ENCODE results near the gene DEXI.

Gene DEXI

DNA sequence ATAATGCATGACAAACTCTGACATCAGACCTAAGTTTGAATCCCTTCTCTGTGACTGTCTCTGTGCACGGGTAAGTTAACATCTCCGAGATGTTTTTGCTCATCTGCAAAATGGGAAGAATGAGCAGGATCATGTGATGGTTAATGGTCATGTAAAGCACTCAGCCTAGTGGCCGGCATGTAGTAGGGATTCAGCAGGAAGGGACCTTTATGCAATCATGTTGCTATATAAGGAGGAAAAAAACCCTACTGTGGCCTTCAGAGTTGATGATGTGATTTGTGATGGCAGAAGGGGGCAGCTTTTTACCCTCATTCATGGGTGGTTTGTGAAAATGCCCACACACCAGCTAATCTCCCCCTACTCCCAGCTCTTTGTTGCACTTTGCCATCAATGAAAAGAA is 26.2 kb upstream of the DEXI start:
- no peak for DNase-seq

DNA sequence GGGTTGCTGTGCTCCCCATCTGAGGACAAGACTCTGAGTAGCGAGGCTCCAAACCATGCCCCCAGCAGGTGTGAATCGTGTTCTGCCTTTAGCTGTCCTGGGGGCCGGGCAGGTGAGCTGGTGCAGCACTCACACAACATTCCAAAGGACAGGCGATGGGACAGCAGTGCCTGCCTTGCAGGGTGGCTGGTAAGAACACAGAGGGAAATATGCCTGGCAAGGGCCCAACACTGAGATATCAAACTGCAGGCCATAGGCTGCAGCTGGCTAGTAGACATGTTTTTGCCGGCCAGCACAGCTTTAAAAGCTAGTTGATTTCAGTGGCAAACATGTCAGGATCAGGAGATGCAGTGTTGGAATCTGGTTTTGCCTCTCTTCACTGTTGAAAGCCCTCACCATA is 25.7 kb upstream of the DEXI start:
- DNase-seq: no peak

GRCh38 chr16:10966559-10966958 is 24.3 kb upstream of the DEXI start:
- DNase-seq: peak; percentile 44

DNA sequence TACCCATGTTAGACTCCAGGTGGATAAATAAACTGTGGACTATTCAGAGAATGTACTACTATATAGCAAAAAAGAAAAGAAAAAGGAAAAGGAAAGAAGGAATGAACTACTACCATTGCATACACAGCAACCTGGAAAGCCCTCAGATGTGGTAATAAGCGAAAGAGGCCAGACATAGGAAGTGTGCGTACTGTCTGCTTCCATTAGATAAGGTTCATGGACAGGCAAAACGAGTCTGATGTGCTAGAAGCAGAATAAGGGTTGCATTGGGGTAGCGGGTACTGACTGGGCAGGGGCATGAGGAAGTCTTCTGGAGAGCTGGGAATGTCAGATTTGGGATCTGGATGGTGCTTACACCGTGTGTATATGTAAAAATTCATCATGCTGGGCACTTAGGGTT is 23.9 kb upstream of the DEXI start:
- no peak for DNase-seq

DNA sequence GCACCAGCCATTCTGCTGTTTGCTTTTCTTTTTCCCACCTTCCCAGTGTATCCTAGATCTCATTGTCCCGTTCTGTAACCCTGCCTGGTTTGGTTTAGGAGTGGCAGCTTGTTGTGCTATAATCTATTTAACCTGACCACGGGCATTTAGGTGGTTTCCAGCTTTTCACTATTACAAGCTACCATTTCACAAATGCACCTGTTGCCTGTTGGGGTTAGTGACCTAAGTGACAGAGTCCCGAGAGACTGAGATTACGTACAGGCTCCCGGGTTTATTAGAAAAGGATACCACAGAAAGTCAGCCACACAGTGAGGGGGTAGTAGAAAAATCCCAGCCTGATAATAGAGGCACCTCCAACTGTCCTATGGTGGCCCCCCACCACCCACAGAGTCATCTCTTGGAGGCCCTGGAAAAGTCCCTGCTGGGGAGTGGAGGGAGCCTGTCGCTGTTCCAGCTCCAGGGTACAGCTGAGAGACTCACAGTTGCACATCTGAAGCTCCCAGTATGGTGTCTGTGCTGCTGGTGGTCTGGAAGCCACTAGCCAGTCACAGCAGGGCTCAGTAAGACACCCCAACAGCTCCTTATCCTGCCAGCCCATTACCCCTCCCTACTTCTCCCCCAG is 23.3 kb upstream of the DEXI start:
- peak; percentile 55 for DNase-seq

GRCh38 chr16:10964891-10965326 is 22.6 kb upstream of the DEXI start:
- peak; percentile 79 for DNase-seq

- DNase-seq: peak; percentile 92
These were observed 22.0 kb upstream of the DEXI start for GRCh38 chr16:10964039-10964890.

DNA sequence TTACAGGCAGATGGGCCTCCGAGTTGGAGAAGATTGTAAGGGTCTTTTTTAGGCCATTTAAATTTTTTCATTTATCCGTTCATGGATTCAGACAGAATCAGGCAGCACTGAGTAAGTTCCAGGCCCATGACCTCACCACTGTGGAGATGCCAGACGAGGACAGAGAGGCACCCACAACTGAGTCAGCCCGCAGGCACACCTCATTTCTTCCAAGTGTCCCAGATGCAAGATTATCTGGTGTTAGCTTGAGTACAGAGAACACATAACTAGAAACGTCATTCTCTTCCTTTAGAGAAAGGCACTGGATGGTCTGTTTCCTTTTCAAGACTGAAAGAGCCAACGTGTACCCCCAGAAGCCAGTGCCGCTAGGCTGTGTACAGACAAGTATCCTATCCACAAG is 19.0 kb upstream of the DEXI start:
- DNase-seq: peak; percentile 51

DNA sequence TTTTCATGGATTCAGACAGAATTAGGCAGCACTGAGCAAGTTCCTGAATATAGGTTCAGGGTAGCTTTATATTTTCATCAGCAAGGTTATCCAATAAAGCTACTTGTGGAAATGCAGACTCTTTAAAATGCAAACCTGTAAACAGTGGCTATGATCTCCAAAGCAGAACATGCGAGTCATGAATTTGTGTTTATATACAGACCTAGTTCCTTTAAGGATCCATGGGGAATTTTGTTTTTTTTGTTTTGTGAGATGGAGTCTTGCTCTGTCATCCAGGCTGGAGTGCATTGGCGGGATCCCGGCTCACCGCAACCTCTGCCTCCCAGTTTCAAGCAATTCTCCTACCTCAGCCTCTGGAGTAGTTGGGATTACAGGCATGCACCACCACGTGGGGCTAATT is 16.9 kb upstream of the DEXI start:
- no peak for DNase-seq

DNA sequence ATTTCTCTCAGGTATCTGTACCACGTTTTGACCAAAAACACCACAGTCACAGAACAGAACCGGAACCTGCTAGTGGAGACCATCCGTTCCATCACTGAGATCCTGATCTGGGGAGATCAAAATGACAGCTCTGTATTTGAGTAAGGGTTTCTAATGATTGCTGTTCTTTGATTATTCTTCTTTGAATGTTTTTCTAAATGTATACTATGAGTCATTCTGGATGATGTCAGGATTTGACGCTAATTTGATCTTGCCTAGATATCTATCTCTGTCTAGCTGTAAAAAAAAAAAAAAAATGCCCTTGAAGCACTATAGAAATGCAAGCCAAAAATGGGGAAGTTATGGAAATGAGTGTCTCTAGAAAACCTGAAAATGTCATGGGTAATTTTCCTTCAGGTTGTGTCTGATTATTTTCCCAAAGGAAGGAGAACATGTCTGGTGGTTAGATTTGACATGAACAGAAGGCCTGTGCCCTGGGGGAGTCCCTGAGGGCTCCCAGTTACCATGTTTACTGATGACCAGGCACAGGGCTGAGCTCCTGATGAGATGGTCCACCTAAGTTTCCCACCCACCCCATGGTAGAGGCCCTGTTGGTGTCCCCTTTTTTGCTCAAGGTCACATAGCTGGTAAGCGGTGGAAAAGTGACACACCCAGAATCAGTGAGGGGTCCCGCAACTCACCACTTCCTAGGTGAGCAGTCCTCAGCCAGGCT is 15.7 kb upstream of the DEXI start:
- peak; percentile 52 for DNase-seq

DNA sequence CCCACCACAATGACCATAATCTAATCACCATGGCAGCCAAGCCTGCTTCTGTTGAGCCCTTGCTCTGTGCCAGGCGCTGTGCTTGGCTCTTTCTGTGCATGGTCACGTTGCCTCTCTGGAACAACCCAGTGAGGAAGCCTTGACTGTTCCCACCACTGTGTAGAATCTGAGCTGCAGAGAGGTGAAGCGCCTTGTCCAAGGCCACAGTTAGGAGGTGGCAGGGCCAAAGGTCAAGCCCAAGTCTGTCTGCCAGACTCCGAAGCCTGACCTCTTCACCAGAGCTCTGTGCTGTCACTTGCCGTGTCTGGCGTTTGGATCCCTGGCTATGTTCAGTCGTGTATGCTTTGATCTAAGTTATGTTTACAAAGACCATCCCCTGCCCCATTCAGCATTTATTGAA is 12.6 kb upstream of the DEXI start:
- DNase-seq: no peak

- no peak for DNase-seq
These were observed 8.8 kb upstream of the DEXI start for GRCh38 chr16:10951026-10951425.

GRCh38 chr16:10950393-10950792 is 8.1 kb upstream of the DEXI start:
- DNase-seq: no peak

DNA sequence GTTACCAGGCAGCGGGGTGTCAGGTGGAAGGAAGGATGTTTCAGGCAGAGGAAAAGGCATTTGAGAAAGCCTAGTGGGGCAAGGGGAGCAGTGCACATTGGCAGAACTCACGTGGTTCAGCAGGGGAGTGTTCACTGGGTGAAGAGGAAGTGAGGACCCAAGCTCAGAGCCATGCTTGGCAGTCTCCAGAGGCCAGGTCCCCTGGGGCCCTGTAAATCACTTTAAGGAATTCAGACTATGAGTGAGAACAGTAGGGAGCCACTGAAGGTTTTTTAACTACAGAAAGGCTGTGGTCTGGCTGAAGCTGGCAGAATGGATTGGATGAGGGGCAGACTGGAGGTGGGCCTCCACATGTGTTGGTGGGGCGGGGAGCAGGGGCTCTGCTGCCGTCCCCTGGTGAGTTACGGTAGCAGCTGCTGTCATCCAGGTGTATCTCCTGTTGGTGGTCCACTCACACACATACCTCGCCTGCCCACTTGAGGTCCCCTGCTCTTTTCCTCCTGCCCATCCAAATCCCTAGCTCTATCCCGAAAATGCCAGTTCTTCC is 7.2 kb upstream of the DEXI start:
- DNase-seq: peak; percentile 62

DNA sequence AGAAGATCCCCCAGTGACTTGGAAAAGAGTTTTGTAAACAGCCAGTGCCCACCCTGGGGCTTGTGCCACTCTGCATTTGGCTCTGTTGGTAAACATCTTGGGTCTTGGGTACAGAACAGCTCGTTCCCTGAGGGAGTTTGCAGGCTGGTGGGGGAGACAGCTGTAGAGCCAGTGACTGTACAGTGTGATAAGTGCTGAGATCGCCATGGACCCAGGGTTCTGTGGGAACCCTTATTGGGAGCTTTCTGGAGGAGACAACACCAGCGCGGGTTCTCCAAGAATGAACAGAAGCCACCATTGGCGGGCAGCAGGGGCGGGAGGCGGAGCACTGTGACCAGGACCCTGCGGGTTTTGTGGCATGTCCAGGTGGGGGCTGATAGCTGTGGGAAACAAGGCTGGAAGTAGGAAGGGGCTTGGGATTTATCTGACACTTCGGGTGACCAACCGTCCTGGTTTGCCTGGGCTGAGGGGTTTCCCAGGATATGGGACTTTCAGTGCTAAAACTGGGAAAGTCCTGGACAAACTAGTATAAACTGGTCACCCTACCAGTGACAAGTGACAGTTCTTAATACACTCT is 5.0 kb upstream of the DEXI start:
- no peak for DNase-seq

DNA sequence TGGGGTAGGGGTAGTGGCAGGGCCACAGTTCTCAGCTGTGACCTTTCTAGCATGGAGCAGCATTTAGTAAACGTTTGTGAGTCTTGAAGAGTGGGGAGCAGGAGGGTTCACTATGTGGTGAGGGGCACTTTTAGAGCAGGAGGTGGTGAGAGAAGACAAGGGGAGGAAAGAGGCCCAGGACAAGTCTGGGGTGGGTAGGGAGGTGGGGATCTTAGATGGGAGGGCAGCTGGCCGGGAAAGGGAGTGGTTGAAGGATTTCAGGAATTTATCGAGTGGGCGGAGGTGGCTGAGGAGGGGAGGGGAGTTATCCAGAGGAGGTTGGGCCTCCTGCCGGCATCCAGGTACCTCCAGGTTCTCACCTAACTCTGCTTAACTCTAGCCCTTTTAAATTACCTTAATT is 4.0 kb upstream of the DEXI start:
- DNase-seq: no peak

GRCh38 chr16:10945065-10945787 is 3.0 kb upstream of the DEXI start:
- no peak for DNase-seq

GRCh38 chr16:10944249-10945064 is 2.2 kb upstream of the DEXI start, which contains the start of gene CLEC16A:
Gene CLEC16A, plus strand, starts transcription at chr16:10944564. Its CDS starts 154 bp downstream, at chr16:10944718.
- peak; percentile 97 for DNase-seq

- no peak for DNase-seq
These were observed 741 bp upstream of the DEXI start for GRCh38 chr16:10943064-10943353.

DNA sequence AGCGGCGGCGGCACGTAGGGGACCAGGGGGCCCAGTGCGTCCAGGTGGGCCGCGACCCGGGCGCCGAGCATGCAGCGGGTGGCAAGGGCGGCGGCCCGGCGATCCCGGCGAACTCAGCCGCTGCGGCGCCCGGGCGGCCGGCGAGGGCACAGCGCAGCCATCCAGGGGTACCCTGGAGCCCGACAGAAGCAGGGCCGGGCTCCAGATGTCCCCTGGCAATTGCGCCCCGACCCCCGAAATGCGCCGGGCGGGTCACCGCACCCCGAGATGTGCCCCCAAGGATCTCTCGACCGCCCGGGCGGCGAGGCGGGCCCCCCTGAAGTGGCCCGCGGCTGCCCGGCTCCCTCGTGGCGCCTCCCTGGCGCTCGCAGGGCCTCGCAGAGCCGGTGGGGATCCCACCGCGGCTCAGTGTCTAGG is 325 bp downstream of the DEXI start:
- DNase-seq: peak; percentile 21

- peak; percentile 19 for DNase-seq
These were observed 938 bp downstream of the DEXI start for GRCh38 chr16:10941127-10941933.

Data from activated CD4-positive, alpha-beta T cell treated with anti-CD3 and anti-CD28 coated beads for 48 hours (primary cell).